Measurements from ENCODE around the gene NDEL1.

GRCh38 chr17:8481089-8481488, 45.4 kb downstream of the NDEL1 start:
- TF ChIP-seq RAD21 (IDR thresholded peaks at IDR 0.05; ENCODE audit: low read depth) (no peak), TCF12 (IDR thresholded peaks at IDR 0.05; ENCODE audit: low read depth) (no peak), REST (IDR thresholded peaks at IDR 0.05; ENCODE audit: low read depth) (no peak), TEAD4 (IDR thresholded peaks at IDR 0.05) (no peak), TAF1 (IDR thresholded peaks at IDR 0.05; ENCODE audit: low read depth) (no peak), USF1 (IDR thresholded peaks at IDR 0.05) (no peak), MAX (IDR thresholded peaks at IDR 0.05) (no peak), EP300 (IDR thresholded peaks at IDR 0.05; ENCODE audit: borderline replicate concordance) (no peak), EGR1 (IDR thresholded peaks at IDR 0.05) (no peak)

Measured in Ishikawa (cell line).